ENCODE results near the gene LHX2.

- TF ChIP-seq CTCF (conservative IDR thresholded peaks at IDR 0.05) (no peak), EZH2 (IDR thresholded peaks at IDR 0.05; ENCODE audit: low read depth) (no peak)
These were observed 40.8 kb downstream of the LHX2 start for GRCh38 chr9:124052401-124052800.

All from PC-9 (cell line).